COLO668 (cell line): ENCODE results near the gene PXDN.
A peak's percentile ranks its signal among the peaks of the same experiment; 100 is the strongest.
"Not testable (repeated sequence)": the region's sequence is repeated elsewhere in the genome, so short reads cannot be mapped to it uniquely, and the experiment has no call there.

Experiments used
- DNase-seq: peaks from one replicate; lab custom pipeline; 2025; ENCODE audit not compliant: unreplicated experiment; lab: John Stamatoyannopoulos, UW

PXDN gene

GRCh38 chr2:1774929-1775328, 30.6 kb upstream of the PXDN start:
- no peak for DNase-seq

- DNase-seq: no peak
These were observed 29.6 kb upstream of the PXDN start for GRCh38 chr2:1773883-1774282.

GRCh38 chr2:1772471-1773267, 28.4 kb upstream of the PXDN start:
- no peak for DNase-seq

- DNase-seq: no peak
These were observed 27.4 kb upstream of the PXDN start for GRCh38 chr2:1771626-1772280.

GRCh38 chr2:1770566-1771380, 26.5 kb upstream of the PXDN start:
- DNase-seq: no peak

GRCh38 chr2:1769703-1770422, 25.5 kb upstream of the PXDN start:
- peak; percentile 56 for DNase-seq

- no peak for DNase-seq
These were observed 23.8 kb upstream of the PXDN start for GRCh38 chr2:1767939-1768691.

- no peak for DNase-seq
These were observed 22.8 kb upstream of the PXDN start for GRCh38 chr2:1766851-1767811.

- DNase-seq: no peak
These were observed 22.1 kb upstream of the PXDN start for GRCh38 chr2:1766425-1766824.

GRCh38 chr2:1765201-1765600, 20.9 kb upstream of the PXDN start:
- not testable (repeated sequence) for DNase-seq

GRCh38 chr2:1759611-1759930, 15.3 kb upstream of the PXDN start:
- DNase-seq: no peak

GRCh38 chr2:1758774-1759610, 14.7 kb upstream of the PXDN start:
- no peak for DNase-seq

GRCh38 chr2:1758171-1758570, 13.9 kb upstream of the PXDN start:
- DNase-seq: no peak

- no peak for DNase-seq
These were observed 13.3 kb upstream of the PXDN start for GRCh38 chr2:1757567-1757966.

- not testable (repeated sequence) for DNase-seq
These were observed 12.8 kb upstream of the PXDN start for GRCh38 chr2:1757146-1757545.

GRCh38 chr2:1756456-1756855, 12.1 kb upstream of the PXDN start:
- no peak for DNase-seq

GRCh38 chr2:1755436-1756191, 11.3 kb upstream of the PXDN start:
- no peak for DNase-seq
